GM18909 (cell line): ENCODE data around the gene KCNJ6.
"Not testable (repeated sequence)": the region's sequence is repeated elsewhere in the genome, so short reads cannot be mapped to it uniquely, and the experiment has no call there.

Experiments used
- ATAC-seq: cut with Tn5 transposase; IDR thresholded peaks from one replicate; pipeline ENCODE4 v1.9.1; 2021; ENCODE audit warnings: mild to moderate bottlenecking; ENCODE audit not compliant: unreplicated experiment, poor library complexity

Gene KCNJ6

GRCh38 chr21:37695111-37695510 is 221.1 kb downstream of the KCNJ6 start:
- no peak for ATAC-seq

GRCh38 chr21:37688952-37689659 is 227.2 kb downstream of the KCNJ6 start:
- ATAC-seq: no peak

- no peak for ATAC-seq
Measured at GRCh38 chr21:37686991-37687810, 229.1 kb downstream of the KCNJ6 start.

GRCh38 chr21:37684547-37684946 is 231.7 kb downstream of the KCNJ6 start:
- no peak for ATAC-seq

GRCh38 chr21:37684115-37684493 is 232.2 kb downstream of the KCNJ6 start:
- ATAC-seq: no peak

GRCh38 chr21:37683396-37684114 is 232.7 kb downstream of the KCNJ6 start:
- ATAC-seq: no peak

GRCh38 chr21:37682966-37683365 is 233.3 kb downstream of the KCNJ6 start:
- no peak for ATAC-seq

- no peak for ATAC-seq
Measured at GRCh38 chr21:37677006-37677405, 239.3 kb downstream of the KCNJ6 start.

GRCh38 chr21:37675202-37675801 is 241.0 kb downstream of the KCNJ6 start:
- no peak for ATAC-seq

- ATAC-seq: no peak
Measured at GRCh38 chr21:37673801-37674575, 242.3 kb downstream of the KCNJ6 start.

GRCh38 chr21:37671381-37671780 is 244.9 kb downstream of the KCNJ6 start:
- ATAC-seq: no peak

GRCh38 chr21:37670883-37671282 is 245.4 kb downstream of the KCNJ6 start:
- ATAC-seq: no peak

GRCh38 chr21:37669249-37669648 is 247.0 kb downstream of the KCNJ6 start:
- ATAC-seq: no peak

GRCh38 chr21:37668462-37669239 is 247.6 kb downstream of the KCNJ6 start:
- ATAC-seq: no peak

- ATAC-seq: no peak
Measured at GRCh38 chr21:37667380-37667779, 248.9 kb downstream of the KCNJ6 start.

GRCh38 chr21:37665230-37666024 is 250.8 kb downstream of the KCNJ6 start:
- no peak for ATAC-seq

- ATAC-seq: not testable (repeated sequence)
Measured at GRCh38 chr21:37662227-37662626, 254.0 kb downstream of the KCNJ6 start.

GRCh38 chr21:37660709-37661108 is 255.5 kb downstream of the KCNJ6 start:
- ATAC-seq: no peak
